Parathyroid adenoma (tissue), 2 donors: ENCODE results near the gene CACNA1C.

Experiments used
- H2AFZ ChIP-seq: fragments of 300-600 bp; sonication (generic); one replicate; pipeline ENCODE4 v1.7.0; 2017; ENCODE audit warnings: antibody characterized with exemption, mild to moderate bottlenecking
- H3K27ac ChIP-seq: fragments of 300-600 bp; sonication (generic); one replicate; pipeline ENCODE4 v1.7.0; 2017
- H3K27me3 ChIP-seq: fragments of 300-600 bp; sonication (generic); one replicate; pipeline ENCODE4 v1.7.0; 2017; ENCODE audit warnings: low read length; ENCODE audit not compliant: control insufficient read depth, insufficient read depth
- H3K36me3 ChIP-seq: fragments of 300-600 bp; sonication (generic); one replicate; pipeline ENCODE4 v1.7.0; 2017; ENCODE audit warnings: low read length; ENCODE audit not compliant: control insufficient read depth, insufficient read depth
- H3K4me1 ChIP-seq: fragments of 300-600 bp; sonication (generic); one replicate; pipeline ENCODE4 v1.7.0; 2017; ENCODE audit warnings: control low read depth
- H3K4me2 ChIP-seq: fragments of 300-600 bp; sonication (generic); one replicate; pipeline ENCODE4 v1.7.0; 2017; ENCODE audit warnings: low read length
- H3K4me3 ChIP-seq: fragments of 300-600 bp; sonication (generic); one replicate; pipeline ENCODE4 v1.7.0; 2017; ENCODE audit warnings: low read depth, low read length
- H3K79me2 ChIP-seq: fragments of 300-600 bp; sonication (generic); one replicate; pipeline ENCODE4 v1.7.0; 2017; ENCODE audit warnings: control low read depth
- H3K9ac ChIP-seq: fragments of 300-600 bp; sonication (generic); one replicate; pipeline ENCODE4 v1.7.0; 2017; ENCODE audit warnings: mild to moderate bottlenecking
- H3K9me3 ChIP-seq: fragments of 300-600 bp; sonication (generic); one replicate; pipeline ENCODE4 v1.7.0; 2017; ENCODE audit warnings: low read length; ENCODE audit not compliant: control insufficient read depth
- CTCF ChIP-seq: fragments of 300-600 bp; sonication (generic); IDR thresholded peaks from one replicate; pipeline ENCODE4 v1.7.0; 2017; ENCODE audit warnings: antibody characterized with exemption, mild to moderate bottlenecking
- donor health status: primary hyperparathyroidism.

The CACNA1C gene

GRCh38 chr12:2642176-2642892 lies 589.5 kb downstream of the CACNA1C start:
- H3K27me3 ChIP-seq = no peaks in the 10 kb centered on the region
- H3K27ac ChIP-seq = no peak overlapping the region
- H3K9me3 ChIP-seq = no peaks in the 10 kb centered on the region
- no peak overlapping the region for H3K4me2 ChIP-seq
- no peak for TF ChIP-seq CTCF
- H3K79me2 ChIP-seq = no peaks in the 10 kb centered on the region
- H3K36me3 ChIP-seq = no peaks in the 10 kb centered on the region
- H3K4me3 ChIP-seq = no peak overlapping the region
- no peak overlapping the region for H2AFZ ChIP-seq
- H3K9ac ChIP-seq = no peak overlapping the region
- no peaks in the 10 kb centered on the region for H3K4me1 ChIP-seq

GRCh38 chr12:2642896-2643425 lies 590.2 kb downstream of the CACNA1C start:
- H3K79me2 ChIP-seq = no peaks in the 10 kb centered on the region
- no peak overlapping the region for H3K9ac ChIP-seq
- no peak for TF ChIP-seq CTCF
- no peak overlapping the region for H3K4me2 ChIP-seq
- no peaks in the 10 kb centered on the region for H3K4me1 ChIP-seq
- no peaks in the 10 kb centered on the region for H3K9me3 ChIP-seq
- no peak overlapping the region for H3K4me3 ChIP-seq
- H3K36me3 ChIP-seq = no peaks in the 10 kb centered on the region
- H3K27me3 ChIP-seq = no peaks in the 10 kb centered on the region
- H3K27ac ChIP-seq = no peak overlapping the region
- H2AFZ ChIP-seq = no peak overlapping the region

GRCh38 chr12:2643576-2644135 lies 590.9 kb downstream of the CACNA1C start:
- no peaks in the 10 kb centered on the region for H3K9me3 ChIP-seq
- no peak overlapping the region for H3K4me2 ChIP-seq
- H2AFZ ChIP-seq = no peak overlapping the region
- H3K27me3 ChIP-seq = no peaks in the 10 kb centered on the region
- H3K79me2 ChIP-seq = no peaks in the 10 kb centered on the region
- H3K4me3 ChIP-seq = no peak overlapping the region
- no peaks in the 10 kb centered on the region for H3K36me3 ChIP-seq
- no peak overlapping the region for H3K27ac ChIP-seq
- TF ChIP-seq CTCF = no peak
- H3K9ac ChIP-seq = no peak overlapping the region
- H3K4me1 ChIP-seq = no peaks in the 10 kb centered on the region

- no peak overlapping the region for H3K9ac ChIP-seq
- no peak overlapping the region for H3K27ac ChIP-seq
- H3K27me3 ChIP-seq = no peaks in the 10 kb centered on the region
Measured at GRCh38 chr12:2644683-2645405, 592.1 kb downstream of the CACNA1C start.

More at GRCh38 chr12:2644683-2645405, 592.1 kb downstream of the CACNA1C start:
- no peak overlapping the region for H3K4me3 ChIP-seq
- H3K79me2 ChIP-seq = no peaks in the 10 kb centered on the region
- no peaks in the 10 kb centered on the region for H3K36me3 ChIP-seq
- TF ChIP-seq CTCF = no peak
- H3K9me3 ChIP-seq = no peaks in the 10 kb centered on the region
- no peaks in the 10 kb centered on the region for H3K4me1 ChIP-seq
- no peak overlapping the region for H3K4me2 ChIP-seq
- H2AFZ ChIP-seq = no peak overlapping the region
